ENCODE measurements around the gene LPAR3. TPM values are rescaled to one million over a fixed set of nuclear protein-coding genes. Genes with fewer than 3 reads are reported as not detected.

LPAR3 gene
- total RNA-seq, 4 donors from 2014 or later, result 13.0 to 19.0 (median 14.5) TPM

DNA sequence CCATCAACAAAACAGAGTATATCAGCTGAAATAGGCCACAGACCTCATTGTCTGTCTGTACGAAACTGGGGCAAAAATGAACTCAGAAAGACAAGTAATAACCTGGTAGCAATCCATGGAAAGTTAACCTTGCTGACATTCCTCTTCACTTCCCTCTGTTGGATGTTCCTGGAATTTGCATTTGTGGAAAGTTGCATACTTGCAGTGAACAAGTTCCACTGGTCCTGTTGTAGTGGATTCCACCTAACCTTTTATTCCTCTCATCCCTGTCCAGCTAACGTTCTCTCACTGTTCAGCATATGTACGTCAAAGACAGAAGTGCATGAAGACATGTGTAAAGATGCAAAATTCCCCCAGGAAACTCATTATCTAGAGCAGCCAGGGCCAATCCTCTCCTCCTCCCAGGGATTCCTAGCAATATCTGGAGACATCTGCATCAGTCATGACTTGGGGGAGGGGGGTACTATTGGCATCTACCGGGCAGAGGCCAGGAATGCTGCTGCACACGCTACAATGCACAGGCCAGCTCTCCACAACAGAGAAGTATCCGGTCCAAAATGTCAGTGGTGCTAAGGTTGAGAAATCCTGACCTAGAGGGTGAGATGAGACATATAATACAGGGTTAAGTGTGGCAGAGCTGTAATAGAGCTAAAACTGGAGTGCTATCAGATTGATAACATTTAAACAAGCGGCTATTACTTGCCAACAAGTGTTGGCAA, 8.2 kb downstream of the LPAR3 start:
- H3K4me3 ChIP-seq (ENCODE audit: low read depth, poor library complexity, severe bottlenecking), result no peak overlapping the region
- WGBS, 2 donors, result 44 to 49% methylated on average over 7 of the region's 7 CpGs
- TF ChIP-seq, protein P1, sequence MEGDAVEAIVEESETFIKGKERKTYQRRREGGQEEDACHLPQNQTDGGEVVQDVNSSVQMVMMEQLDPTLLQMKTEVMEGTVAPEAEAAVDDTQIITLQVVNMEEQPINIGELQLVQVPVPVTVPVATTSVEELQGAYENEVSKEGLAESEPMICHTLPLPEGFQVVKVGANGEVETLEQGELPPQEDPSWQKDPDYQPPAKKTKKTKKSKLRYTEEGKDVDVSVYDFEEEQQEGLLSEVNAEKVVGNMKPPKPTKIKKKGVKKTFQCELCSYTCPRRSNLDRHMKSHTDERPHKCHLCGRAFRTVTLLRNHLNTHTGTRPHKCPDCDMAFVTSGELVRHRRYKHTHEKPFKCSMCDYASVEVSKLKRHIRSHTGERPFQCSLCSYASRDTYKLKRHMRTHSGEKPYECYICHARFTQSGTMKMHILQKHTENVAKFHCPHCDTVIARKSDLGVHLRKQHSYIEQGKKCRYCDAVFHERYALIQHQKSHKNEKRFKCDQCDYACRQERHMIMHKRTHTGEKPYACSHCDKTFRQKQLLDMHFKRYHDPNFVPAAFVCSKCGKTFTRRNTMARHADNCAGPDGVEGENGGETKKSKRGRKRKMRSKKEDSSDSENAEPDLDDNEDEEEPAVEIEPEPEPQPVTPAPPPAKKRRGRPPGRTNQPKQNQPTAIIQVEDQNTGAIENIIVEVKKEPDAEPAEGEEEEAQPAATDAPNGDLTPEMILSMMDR (IDR thresholded peaks at IDR 0.05), result no peak
- TF ChIP-seq POLR2A (IDR thresholded peaks at IDR 0.05), result no peak
- DNase-seq (ENCODE audit: low spot score in 2 of 2), result no peak
- intact Hi-C loops (cut with DNase I; ENCODE audit: low total_unique reads), result no loop called here

DNA sequence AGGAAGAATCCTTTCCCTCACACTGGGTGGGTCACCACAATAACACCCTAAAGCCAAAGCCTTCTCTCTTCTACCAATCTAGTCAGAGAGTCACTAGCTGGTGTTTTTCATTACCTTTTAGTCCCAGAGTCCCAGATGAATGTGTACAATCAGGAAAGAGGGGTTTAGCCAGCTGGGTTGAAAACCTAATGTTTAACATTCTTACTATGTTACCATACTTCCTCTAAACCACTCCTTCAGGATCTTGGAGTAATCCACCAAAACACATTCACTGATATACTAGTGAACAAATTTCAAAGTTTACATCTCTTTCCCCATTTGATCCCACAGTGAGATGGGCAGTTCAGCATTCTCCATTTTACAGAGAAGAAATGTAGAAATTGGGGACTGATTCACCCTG, 9.7 kb downstream of the LPAR3 start:
- intact Hi-C loops (cut with DNase I; ENCODE audit: low total_unique reads), result no loop called here
- H3K4me3 ChIP-seq (ENCODE audit: low read depth, poor library complexity, severe bottlenecking), result no peak overlapping the region
- DNase-seq (ENCODE audit: low spot score in 2 of 2), result no peak
- TF ChIP-seq, protein P1 (IDR thresholded peaks at IDR 0.05), result no peak
- no peak for TF ChIP-seq POLR2A (IDR thresholded peaks at IDR 0.05)

DNA sequence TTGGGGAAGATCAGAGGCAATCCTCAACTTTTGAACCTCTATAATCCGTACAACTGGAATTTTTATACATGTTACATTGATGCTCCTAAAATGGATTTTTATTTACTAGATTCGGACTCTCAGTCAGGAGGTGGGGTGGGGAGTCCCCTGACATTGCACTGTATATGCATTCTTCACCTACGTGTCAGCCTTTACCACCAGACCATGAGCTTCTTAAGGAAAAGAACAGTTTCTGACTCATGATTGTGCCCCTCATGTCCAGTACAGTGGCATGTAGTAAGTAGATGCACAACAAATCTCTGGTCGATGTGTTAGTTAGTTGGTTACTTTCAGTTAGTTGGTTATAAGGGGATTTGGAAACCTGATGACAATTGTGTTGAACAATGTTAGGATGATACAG, 15.4 kb downstream of the LPAR3 start:
- TF ChIP-seq POLR2A (IDR thresholded peaks at IDR 0.05), result no peak
- TF ChIP-seq, protein P1 (IDR thresholded peaks at IDR 0.05), result no peak
- DNase-seq (ENCODE audit: low spot score in 2 of 2), result no peak
- intact Hi-C loops (cut with DNase I; ENCODE audit: low total_unique reads), result no loop called here
- 91 to 95% methylated on average over 4 of the region's 4 CpGs for WGBS, 2 donors
- no peak overlapping the region for H3K4me3 ChIP-seq (ENCODE audit: low read depth, poor library complexity, severe bottlenecking)

DNA sequence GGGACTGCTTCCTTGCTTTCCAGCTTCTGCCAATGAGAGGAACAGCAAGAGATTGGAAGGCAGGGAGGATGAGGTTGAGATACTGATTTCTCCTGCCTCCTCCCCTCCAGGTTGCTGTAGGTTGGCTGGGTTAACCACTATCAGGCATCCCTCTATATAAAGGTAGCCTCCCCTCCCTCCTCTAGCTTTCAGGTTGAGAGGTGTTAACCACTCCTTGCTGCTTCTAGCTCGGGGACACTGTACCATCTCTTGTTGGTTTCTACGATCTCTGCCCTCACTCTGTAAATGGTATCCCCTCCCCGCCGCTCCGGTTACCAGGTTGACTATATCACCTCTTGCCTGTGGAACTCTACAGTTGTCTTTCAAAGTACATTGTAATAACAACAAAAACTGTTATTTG, 16.7 kb downstream of the LPAR3 start:
- no peak for DNase-seq (ENCODE audit: low spot score in 2 of 2)
- intact Hi-C loops (cut with DNase I; ENCODE audit: low total_unique reads), result no loop called here
- TF ChIP-seq, protein P1 (IDR thresholded peaks at IDR 0.05), result no peak
- TF ChIP-seq POLR2A (IDR thresholded peaks at IDR 0.05), result no peak
- H3K4me3 ChIP-seq (ENCODE audit: low read depth, poor library complexity, severe bottlenecking), result no peak overlapping the region
- 92% methylated on average over 5 of the region's 5 CpGs for WGBS, 2 donors

DNA sequence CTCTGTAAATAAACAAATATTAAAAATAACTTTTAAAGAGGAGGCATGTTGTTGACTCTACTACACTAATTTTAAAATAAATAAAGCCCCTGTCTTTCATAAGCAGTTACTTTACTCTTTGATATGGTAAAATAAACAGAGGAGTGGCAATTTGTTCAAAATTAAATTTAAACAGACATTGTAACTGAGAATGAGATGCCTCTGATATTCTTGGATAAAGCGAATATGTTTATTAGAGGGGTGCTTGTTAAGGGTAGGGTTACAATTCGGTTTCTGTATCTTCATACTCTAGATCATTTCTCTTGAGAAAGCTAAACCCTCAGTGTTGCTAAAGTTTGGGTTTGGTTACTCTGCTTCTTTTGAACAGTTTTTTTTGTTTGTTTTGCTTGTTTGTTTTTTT, 19.6 kb downstream of the LPAR3 start:
- intact Hi-C loops (cut with DNase I; ENCODE audit: low total_unique reads), result no loop called here
- H3K4me3 ChIP-seq (ENCODE audit: low read depth, poor library complexity, severe bottlenecking), result no peak overlapping the region
- WGBS, 2 donors, result 92 to 97% methylated on average over 2 of the region's 2 CpGs
- DNase-seq (ENCODE audit: low spot score in 2 of 2), result no peak
- TF ChIP-seq, protein P1 (IDR thresholded peaks at IDR 0.05), result no peak
- TF ChIP-seq POLR2A (IDR thresholded peaks at IDR 0.05), result no peak
